Testis (tissue), 2 donors: ENCODE results near the gene TRUB2.

ENCODE experiments used
- CTCF ChIP-seq, 3 experiments: fragments of 450-650 bp in 2 of 3; fragments of 200-600 bp in 1 of 3; sonication (generic) in 1 of 3; IDR thresholded peaks; one replicate each; pipeline ENCODE4 v1.5.1; 2016 to 2019; ENCODE audit warnings: antibody characterized with exemption in 3 of 3, mild to moderate bottlenecking in 2 of 3, moderate library complexity in 1 of 3
- POLR2A ChIP-seq: fragments of 450-650 bp; IDR thresholded peaks from one replicate; pipeline ENCODE4 v1.6.1; 2017; ENCODE audit warnings: antibody characterized with exemption, mild to moderate bottlenecking, moderate library complexity

- no peak for TF ChIP-seq CTCF (IDR thresholded peaks at IDR 0.05)
- no peak for TF ChIP-seq POLR2A
Observed at GRCh38 chr9:128317629-128318028, 4.6 kb downstream of the TRUB2 start.
